ENCODE measurements around the gene SEPHS2. TPM values are rescaled to one million over a fixed set of nuclear protein-coding genes. Genes with fewer than 3 reads are reported as not detected.
"Not testable (repeated sequence)": the region's sequence is repeated elsewhere in the genome, so short reads cannot be mapped to it uniquely, and the experiment has no call there.

Gene SEPHS2
- polyA plus RNA-seq, 1 donor from 2014 or later = 9.8 TPM

DNA sequence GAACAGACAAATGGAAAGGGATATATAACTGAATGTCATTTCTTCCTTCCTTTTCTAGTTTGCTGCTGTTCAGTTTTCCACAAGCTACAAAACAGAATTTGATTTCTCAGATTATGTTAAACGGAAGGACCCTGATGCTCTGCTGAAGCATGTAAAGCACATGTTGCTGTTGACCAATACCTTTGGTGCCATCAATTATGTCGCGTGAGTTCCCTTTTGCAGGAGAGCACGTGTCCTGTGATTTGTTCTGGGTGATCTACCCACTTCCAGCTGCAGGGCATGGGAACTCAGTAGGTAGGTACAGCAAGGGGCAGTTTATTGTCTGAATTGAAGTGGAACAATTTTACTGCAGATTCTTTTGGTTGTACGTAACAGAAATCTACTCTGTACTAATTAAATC lies 35.7 kb upstream of the SEPHS2 start:
- H3K4me3 ChIP-seq (ENCODE audit: low read length) = no peak overlapping the region
- no peaks in the 10 kb centered on the region for H3K9me3 ChIP-seq (ENCODE audit: low read length)
- TF ChIP-seq, protein P1, sequence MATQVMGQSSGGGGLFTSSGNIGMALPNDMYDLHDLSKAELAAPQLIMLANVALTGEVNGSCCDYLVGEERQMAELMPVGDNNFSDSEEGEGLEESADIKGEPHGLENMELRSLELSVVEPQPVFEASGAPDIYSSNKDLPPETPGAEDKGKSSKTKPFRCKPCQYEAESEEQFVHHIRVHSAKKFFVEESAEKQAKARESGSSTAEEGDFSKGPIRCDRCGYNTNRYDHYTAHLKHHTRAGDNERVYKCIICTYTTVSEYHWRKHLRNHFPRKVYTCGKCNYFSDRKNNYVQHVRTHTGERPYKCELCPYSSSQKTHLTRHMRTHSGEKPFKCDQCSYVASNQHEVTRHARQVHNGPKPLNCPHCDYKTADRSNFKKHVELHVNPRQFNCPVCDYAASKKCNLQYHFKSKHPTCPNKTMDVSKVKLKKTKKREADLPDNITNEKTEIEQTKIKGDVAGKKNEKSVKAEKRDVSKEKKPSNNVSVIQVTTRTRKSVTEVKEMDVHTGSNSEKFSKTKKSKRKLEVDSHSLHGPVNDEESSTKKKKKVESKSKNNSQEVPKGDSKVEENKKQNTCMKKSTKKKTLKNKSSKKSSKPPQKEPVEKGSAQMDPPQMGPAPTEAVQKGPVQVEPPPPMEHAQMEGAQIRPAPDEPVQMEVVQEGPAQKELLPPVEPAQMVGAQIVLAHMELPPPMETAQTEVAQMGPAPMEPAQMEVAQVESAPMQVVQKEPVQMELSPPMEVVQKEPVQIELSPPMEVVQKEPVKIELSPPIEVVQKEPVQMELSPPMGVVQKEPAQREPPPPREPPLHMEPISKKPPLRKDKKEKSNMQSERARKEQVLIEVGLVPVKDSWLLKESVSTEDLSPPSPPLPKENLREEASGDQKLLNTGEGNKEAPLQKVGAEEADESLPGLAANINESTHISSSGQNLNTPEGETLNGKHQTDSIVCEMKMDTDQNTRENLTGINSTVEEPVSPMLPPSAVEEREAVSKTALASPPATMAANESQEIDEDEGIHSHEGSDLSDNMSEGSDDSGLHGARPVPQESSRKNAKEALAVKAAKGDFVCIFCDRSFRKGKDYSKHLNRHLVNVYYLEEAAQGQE (IDR thresholded peaks at IDR 0.05; ENCODE audit: borderline replicate concordance) = no peak
- TF ChIP-seq MXI1 (conservative IDR thresholded peaks at IDR 0.05; ENCODE audit: poor library complexity, severe bottlenecking) (no peak), POLR2AphosphoS5 (IDR thresholded peaks at IDR 0.05) (no peak), RAD21 (conservative IDR thresholded peaks at IDR 0.05) (no peak), CTCF (IDR thresholded peaks at IDR 0.05; ENCODE audit: poor library complexity, severe bottlenecking) (no peak), EP300 (conservative IDR thresholded peaks at IDR 0.05; ENCODE audit: poor library complexity, severe bottlenecking) (no peak), TAF1 (IDR thresholded peaks at IDR 0.05; ENCODE audit: low read depth) (no peak), SMC3 (conservative IDR thresholded peaks at IDR 0.05; ENCODE audit: poor library complexity) (no peak), EZH2 (IDR thresholded peaks at IDR 0.05; ENCODE audit: borderline replicate concordance, insufficient read depth, low read length, poor library complexity, severe bottlenecking) (no peak)
- no peaks in the 10 kb centered on the region for H4K20me1 ChIP-seq (ENCODE audit: insufficient read depth)
- no peaks in the 10 kb centered on the region for H3K27me3 ChIP-seq (ENCODE audit: insufficient read depth, low read depth, low read length)
- H2AFZ ChIP-seq (ENCODE audit: low read depth, low read length) = no peak overlapping the region
- H3K79me2 ChIP-seq (replicated peaks; ENCODE audit: insufficient read depth, low read length) = no peaks in the 10 kb centered on the region
- H3K4me2 ChIP-seq (ENCODE audit: low read length) = no peak overlapping the region
- H3K36me3 ChIP-seq (ENCODE audit: insufficient read depth, low read length) = no peaks in the 10 kb centered on the region
- no peaks in the 10 kb centered on the region for H3K9me2 ChIP-seq (ENCODE audit: insufficient read depth, low read length)
- no peak overlapping the region for H3K9ac ChIP-seq (ENCODE audit: low read length)
- no peak overlapping the region for H3K27ac ChIP-seq (ENCODE audit: low read length)
- H3F3A ChIP-seq (ENCODE audit: insufficient read depth, low read length, poor library complexity, severe bottlenecking) = no peaks in the 10 kb centered on the region

- no peaks in the 10 kb centered on the region for H3K9me2 ChIP-seq (ENCODE audit: insufficient read depth, low read length)
- H3K9me3 ChIP-seq (ENCODE audit: low read length) = no peaks in the 10 kb centered on the region
- H3K4me3 ChIP-seq (ENCODE audit: low read length) = no peak overlapping the region
- TF ChIP-seq TAF1 (IDR thresholded peaks at IDR 0.05; ENCODE audit: low read depth) (no peak), RAD21 (conservative IDR thresholded peaks at IDR 0.05) (no peak), EZH2 (IDR thresholded peaks at IDR 0.05; ENCODE audit: borderline replicate concordance, insufficient read depth, low read length, poor library complexity, severe bottlenecking) (no peak), EP300 (conservative IDR thresholded peaks at IDR 0.05; ENCODE audit: poor library complexity, severe bottlenecking) (no peak), SMC3 (conservative IDR thresholded peaks at IDR 0.05; ENCODE audit: poor library complexity) (no peak), CTCF (IDR thresholded peaks at IDR 0.05; ENCODE audit: poor library complexity, severe bottlenecking) (no peak), POLR2AphosphoS5 (IDR thresholded peaks at IDR 0.05) (no peak), MXI1 (conservative IDR thresholded peaks at IDR 0.05; ENCODE audit: poor library complexity, severe bottlenecking) (no peak)
- TF ChIP-seq, protein P1 (IDR thresholded peaks at IDR 0.05; ENCODE audit: borderline replicate concordance) = no peak
- H3K79me2 ChIP-seq (replicated peaks; ENCODE audit: insufficient read depth, low read length) = no peaks in the 10 kb centered on the region
- no peaks in the 10 kb centered on the region for H3F3A ChIP-seq (ENCODE audit: insufficient read depth, low read length, poor library complexity, severe bottlenecking)
- no peak overlapping the region for H3K4me2 ChIP-seq (ENCODE audit: low read length)
- H4K20me1 ChIP-seq (ENCODE audit: insufficient read depth) = no peaks in the 10 kb centered on the region
- H3K36me3 ChIP-seq (ENCODE audit: insufficient read depth, low read length) = no peaks in the 10 kb centered on the region
- H3K27ac ChIP-seq (ENCODE audit: low read length) = no peak overlapping the region
- no peak overlapping the region for H2AFZ ChIP-seq (ENCODE audit: low read depth, low read length)
- H3K9ac ChIP-seq (ENCODE audit: low read length) = no peak overlapping the region
- no peaks in the 10 kb centered on the region for H3K27me3 ChIP-seq (ENCODE audit: insufficient read depth, low read depth, low read length)
Measured at GRCh38 chr16:30478766-30479478, 33.2 kb upstream of the SEPHS2 start.

DNA sequence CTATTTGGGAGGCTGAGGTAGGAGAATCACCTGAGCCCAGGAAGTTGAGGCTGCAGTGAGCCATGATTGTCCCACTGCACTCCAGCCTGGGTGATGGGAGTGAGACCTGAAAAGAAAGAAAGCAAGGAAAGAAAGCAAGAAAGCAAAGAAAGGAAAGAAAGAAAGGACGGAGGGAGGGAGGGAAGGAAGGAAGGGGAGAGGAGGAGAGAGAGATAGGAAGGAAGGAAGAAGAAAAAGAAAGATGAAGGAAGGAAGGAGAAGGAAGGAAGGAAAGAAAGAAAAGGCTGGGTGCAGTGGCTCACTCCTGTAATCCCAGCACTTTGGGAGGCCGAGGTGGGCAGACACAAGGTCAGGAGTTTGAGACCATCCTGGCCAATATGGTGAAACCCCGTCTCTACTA lies 32.1 kb upstream of the SEPHS2 start:
- not testable (repeated sequence) for H3K9ac ChIP-seq (ENCODE audit: low read length); H3K4me2 ChIP-seq (ENCODE audit: low read length); H3K9me2 ChIP-seq (ENCODE audit: insufficient read depth, low read length); H3F3A ChIP-seq (ENCODE audit: insufficient read depth, low read length, poor library complexity, severe bottlenecking); H3K79me2 ChIP-seq (replicated peaks; ENCODE audit: insufficient read depth, low read length); H3K27me3 ChIP-seq (ENCODE audit: insufficient read depth, low read depth, low read length); H3K27ac ChIP-seq (ENCODE audit: low read length); H3K9me3 ChIP-seq (ENCODE audit: low read length); H3K36me3 ChIP-seq (ENCODE audit: insufficient read depth, low read length); H4K20me1 ChIP-seq (ENCODE audit: insufficient read depth); H3K4me3 ChIP-seq (ENCODE audit: low read length); H2AFZ ChIP-seq (ENCODE audit: low read depth, low read length)
